ENCODE results near the gene PAOX.

- TF ChIP-seq CTCF (IDR thresholded peaks at IDR 0.05) (no peak), ZFX (IDR thresholded peaks at IDR 0.05; ENCODE audit: borderline replicate concordance) (no peak)
These were observed 36.1 kb upstream of the PAOX start for GRCh38 chr10:133342942-133343341.

All from 22Rv1 (cell line).